A673 (cell line): ENCODE measurements around the gene PSD. TPM values are rescaled to one million over a fixed set of nuclear protein-coding genes. Genes with fewer than 3 reads are reported as not detected.

Source experiments
- BruUV-seq: library from RNA; stranded (reverse); fragments of 400-500 nt; replicated peaks from 2 replicates; lab custom pipeline; 2021; lab: Mats Ljungman, UMichigan
- CTCF ChIA-PET: fragments of 300-600 bp; sonication (Branson Sonifier 250); formaldehyde crosslinking; loops from one replicate; lab custom pipeline; 2022; ENCODE audit warnings: antibody characterized with exemption; lab: Charles Lee
- POLR2A ChIA-PET: fragments of 300-600 bp; sonication (Branson Sonifier 250); formaldehyde crosslinking; loops from one replicate; lab custom pipeline; 2022; ENCODE audit warnings: antibody characterized with exemption; ENCODE audit not compliant: low non-redundant PET; lab: Charles Lee
- DNase-seq: peaks from one replicate; pipeline ENCODE4 v3.0.0-alpha.2; 2015; ENCODE audit warnings: low spot score
- H3K27ac ChIP-seq: fragments of 200-600 bp; sonication (generic); 2 replicates; pipeline ENCODE4 v1.5.1; 2016; ENCODE audit warnings: mixed run types, low read depth, mild to moderate bottlenecking, mixed read lengths, antibody characterized with exemption, low read length; ENCODE audit not compliant: poor library complexity, severe bottlenecking
- H3K27me3 ChIP-seq: fragments of 200-600 bp; sonication (generic); replicated peaks from 2 replicates; pipeline ENCODE4 v1.6.1; 2017; ENCODE audit warnings: mixed run types, low read depth, mild to moderate bottlenecking, mixed read lengths, antibody characterized with exemption, low read length; ENCODE audit not compliant: insufficient read depth, poor library complexity
- H3K36me3 ChIP-seq: fragments of 200-600 bp; sonication (generic); 2 replicates; pipeline ENCODE4 v1.6.1; 2016; ENCODE audit warnings: mixed run types, mild to moderate bottlenecking, mixed read lengths, antibody characterized with exemption, low read length; ENCODE audit not compliant: insufficient read depth, poor library complexity, severe bottlenecking
- H3K4me1 ChIP-seq: fragments of 200-600 bp; sonication (generic); 2 replicates; pipeline ENCODE4 v1.6.1; 2017; ENCODE audit warnings: mixed run types, mild to moderate bottlenecking, mixed read lengths, antibody characterized with exemption, low read length; ENCODE audit not compliant: insufficient read depth, poor library complexity, severe bottlenecking
- H3K4me3 ChIP-seq: fragments of 200-600 bp; sonication (generic); 2 replicates; pipeline ENCODE4 v1.5.1; 2016; ENCODE audit warnings: low read depth, mixed run types, mild to moderate bottlenecking, mixed read lengths, low read length; ENCODE audit not compliant: poor library complexity, severe bottlenecking
- H3K9me3 ChIP-seq: fragments of 200-600 bp; sonication (generic); 2 replicates; pipeline ENCODE4 v1.6.1; 2016; ENCODE audit warnings: mixed run types, low read depth, mild to moderate bottlenecking, mixed read lengths, antibody characterized with exemption, low read length; ENCODE audit not compliant: poor library complexity, severe bottlenecking
- CTCF ChIP-seq: fragments of 300-800, 200-600 bp; sonication (generic); conservative IDR thresholded peaks from 2 replicates; pipeline ENCODE4 v1.5.1; 2017; ENCODE audit warnings: low read depth, mild to moderate bottlenecking, antibody characterized with exemption, low read length, moderate library complexity, mixed read lengths
- EZH2 ChIP-seq: fragments of 200-600 bp; sonication (generic); IDR thresholded peaks from 2 replicates; pipeline ENCODE4 v1.6.1; 2017; ENCODE audit warnings: borderline replicate concordance, low read depth, mild to moderate bottlenecking, mixed read lengths, antibody characterized with exemption, low read length; ENCODE audit not compliant: poor library complexity, severe bottlenecking
- intact Hi-C: fragments of 100-400 bp; cut with micrococcal nuclease; formaldehyde crosslinking; loops from one replicate; pipeline ENCODE4 v1.10.0; 2022; ENCODE audit not compliant: unreplicated experiment
- total RNA-seq: library from RNA; stranded (reverse); gene quantifications from 2 replicates; pipeline ENCODE4 v1.2.3, GENCODE V29; 2021

Gene PSD
- total RNA-seq, 1 experiment from 2014 or later, result 5.8 TPM

DNA sequence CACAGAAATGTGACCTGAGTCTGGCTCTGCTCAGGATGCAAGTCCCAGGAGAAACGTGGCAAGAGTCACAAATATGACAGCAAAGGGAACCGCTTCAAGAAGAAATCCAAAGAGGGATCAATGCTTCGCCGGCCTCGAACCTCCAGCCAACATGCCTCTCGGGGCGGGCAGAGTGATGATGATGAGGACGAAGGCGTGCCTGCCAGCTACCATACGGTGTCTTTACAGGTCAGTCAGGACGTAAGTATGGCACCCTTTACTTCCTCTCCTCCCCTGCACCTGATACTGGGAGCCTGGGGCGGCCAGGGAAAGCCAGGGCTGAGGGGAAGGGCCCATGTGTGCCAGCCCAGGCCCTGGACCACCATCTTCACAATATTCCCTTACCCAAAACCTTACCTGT lies 41.7 kb downstream of the PSD start:
- no peak for DNase-seq
- Histone ChIP-seq H3K27me3 (no peaks in the 10 kb centered on the region), H3K9me3 (no peaks in the 10 kb centered on the region), H3K27ac (no peak overlapping the region), H3K36me3 (peaks cover 32% of the 10 kb centered on the region), H3K4me1 (no peaks in the 10 kb centered on the region), H3K4me3 (no peak overlapping the region)
- intact Hi-C loops, result no loop called here
- ChIA-PET POLR2A (no interaction called here), CTCF (no interaction called here)
- BruUV-seq, result no TSS peak
- TF ChIP-seq CTCF, result no peak
- TF ChIP-seq EZH2, result no peak

- Histone ChIP-seq H3K4me3 (no peak overlapping the region), H3K36me3 (peaks cover 37% of the 10 kb centered on the region), H3K4me1 (no peaks in the 10 kb centered on the region), H3K9me3 (no peaks in the 10 kb centered on the region), H3K27ac (no peak overlapping the region), H3K27me3 (no peaks in the 10 kb centered on the region)
- DNase-seq, result no peak
- no TSS peak for BruUV-seq
- TF ChIP-seq EZH2, result no peak
- TF ChIP-seq CTCF, result no peak
- intact Hi-C loops, result no loop called here
- ChIA-PET POLR2A (no interaction called here), CTCF (no interaction called here)
Measured at GRCh38 chr10:102375867-102376266, 42.7 kb downstream of the PSD start.

DNA sequence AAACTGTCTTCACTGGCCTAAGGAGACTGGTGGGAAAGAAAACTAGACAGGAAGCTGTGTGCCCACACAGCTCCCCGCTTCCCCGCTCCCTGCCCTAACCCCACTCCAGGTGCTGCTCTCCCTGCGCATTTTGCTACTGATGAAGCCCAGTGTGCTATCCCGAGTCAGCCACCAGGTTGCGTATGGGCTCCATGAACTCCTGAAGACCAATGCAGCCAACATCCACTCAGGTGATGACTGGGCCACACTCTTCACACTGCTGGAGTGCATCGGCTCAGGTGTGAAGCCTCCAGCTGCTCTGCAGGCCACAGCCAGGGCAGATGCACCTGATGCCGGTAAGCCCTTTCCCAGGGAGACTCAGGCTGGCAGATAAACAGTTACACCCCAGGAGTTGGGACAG lies 43.3 kb downstream of the PSD start:
- Histone ChIP-seq H3K4me3 (no peak overlapping the region), H3K4me1 (no peaks in the 10 kb centered on the region), H3K27ac (no peak overlapping the region), H3K36me3 (peaks cover 40% of the 10 kb centered on the region), H3K9me3 (no peaks in the 10 kb centered on the region), H3K27me3 (no peaks in the 10 kb centered on the region)
- no peak for DNase-seq
- BruUV-seq, result no TSS peak
- POLR2A ChIA-PET, result no interaction called here
- TF ChIP-seq EZH2 (no peak), CTCF (no peak)
- CTCF ChIA-PET, result no interaction called here
- intact Hi-C loops, result no loop called here
